Panc1 (cell line): Measurements from ENCODE around the gene RARA.

Experiments used
- CTCF ChIP-seq: fragments of 450-650 bp; IDR thresholded peaks from 2 replicates; pipeline ENCODE4 v1.5.1; 2017; ENCODE audit warnings: mild to moderate bottlenecking
- POLR2AphosphoS5 ChIP-seq: IDR thresholded peaks from 2 replicates; pipeline ENCODE4 v1.6.1; 2012; ENCODE audit warnings: mild to moderate bottlenecking, low read depth, low read length, moderate library complexity

DNA sequence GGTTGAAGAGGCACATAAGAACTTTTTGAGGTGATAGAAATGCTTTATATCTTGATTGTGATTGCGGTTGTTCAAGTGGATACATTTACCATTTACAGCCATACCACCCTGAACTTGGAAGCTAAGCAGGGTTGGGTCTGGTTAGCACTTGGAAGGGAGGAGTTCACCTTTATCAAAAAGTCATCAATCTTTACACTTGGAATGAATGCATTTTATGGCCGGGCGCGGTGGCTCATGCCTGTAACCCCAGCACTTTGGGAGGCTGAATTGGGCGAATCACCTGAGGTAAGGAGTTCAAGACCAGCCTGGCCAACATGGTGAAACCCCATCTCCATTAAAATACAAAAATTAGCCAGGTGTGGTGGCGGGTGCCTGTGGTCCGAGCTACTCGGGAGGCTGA is 65.0 kb downstream of the RARA start:
- TF ChIP-seq CTCF, result no peak
- TF ChIP-seq POLR2AphosphoS5, result no peak
